Measurements from ENCODE around the gene SERTM1. TPM values are rescaled to one million over a fixed set of nuclear protein-coding genes. Genes with fewer than 3 reads are reported as not detected.

The SERTM1 gene
- total RNA-seq, 1 donor from 2014 or later: not detected

GRCh38 chr13:36666477-36667229 lies 7.2 kb upstream of the SERTM1 start:
- no peak for DNase-seq (ENCODE audit: low read depth)

GRCh38 chr13:36668316-36668715 lies 5.5 kb upstream of the SERTM1 start:
- H3K4me3 ChIP-seq (ENCODE audit: low read depth, low read length): no peak overlapping the region
- no peak for TF ChIP-seq CTCF (conservative IDR thresholded peaks at IDR 0.05; ENCODE audit: low read depth, low read length)
- DNase-seq (ENCODE audit: low read depth): no peak

More at GRCh38 chr13:36666477-36667229, 7.2 kb upstream of the SERTM1 start:
- H3K4me3 ChIP-seq (ENCODE audit: low read depth, low read length): no peak overlapping the region
- no peak for TF ChIP-seq CTCF (conservative IDR thresholded peaks at IDR 0.05; ENCODE audit: low read depth, low read length)

GRCh38 chr13:36673352-36673751 lies 468 bp upstream of the SERTM1 start:
- no peak for TF ChIP-seq CTCF (conservative IDR thresholded peaks at IDR 0.05; ENCODE audit: low read depth, low read length)
- no peak overlapping the region for H3K4me3 ChIP-seq (ENCODE audit: low read depth, low read length)
- DNase-seq (ENCODE audit: low read depth): no peak

GRCh38 chr13:36674337-36675212 lies 755 bp downstream of the SERTM1 start:
- no peak for DNase-seq (ENCODE audit: low read depth)
- no peak overlapping the region for H3K4me3 ChIP-seq (ENCODE audit: low read depth, low read length)
- TF ChIP-seq CTCF (conservative IDR thresholded peaks at IDR 0.05; ENCODE audit: low read depth, low read length): no peak

GRCh38 chr13:36675213-36675536 lies 1.4 kb downstream of the SERTM1 start:
- no peak overlapping the region for H3K4me3 ChIP-seq (ENCODE audit: low read depth, low read length)
- TF ChIP-seq CTCF (conservative IDR thresholded peaks at IDR 0.05; ENCODE audit: low read depth, low read length): no peak
- DNase-seq (ENCODE audit: low read depth): no peak

- DNase-seq (ENCODE audit: low read depth): no peak
- no peak overlapping the region for H3K4me3 ChIP-seq (ENCODE audit: low read depth, low read length)
- TF ChIP-seq CTCF (conservative IDR thresholded peaks at IDR 0.05; ENCODE audit: low read depth, low read length): no peak
These were observed 7.1 kb downstream of the SERTM1 start for GRCh38 chr13:36680913-36681312.

Measured in epithelial cell of proximal tubule (primary cell).